Smooth muscle cell (in vitro differentiated cells): ENCODE results near the gene AQP4. TPM values are rescaled to one million over a fixed set of nuclear protein-coding genes. Genes with fewer than 3 reads are reported as not detected.

Experiments used
- DNase-seq: peaks from one replicate; lab custom pipeline; 2025; ENCODE audit not compliant: unreplicated experiment; lab: John Stamatoyannopoulos, UW
- H2AFZ ChIP-seq: fragments of 200-600 bp; sonication (generic); 2 replicates; pipeline ENCODE4 v1.6.0; 2016; ENCODE audit warnings: antibody characterized with exemption, low read depth, mild to moderate bottlenecking
- H3F3A ChIP-seq: fragments of 200-600 bp; sonication (generic); 2 replicates; pipeline ENCODE4 v1.6.0; 2017; ENCODE audit warnings: antibody characterized with exemption, low read depth
- H3K27ac ChIP-seq: fragments of 200-600 bp; sonication (generic); 2 replicates; pipeline ENCODE4 v1.5.1; 2016; ENCODE audit warnings: low read depth, mild to moderate bottlenecking
- H3K27me3 ChIP-seq: fragments of 200-600 bp; sonication (generic); 2 replicates; pipeline ENCODE4 v1.6.1; 2016; ENCODE audit warnings: low read depth, mild to moderate bottlenecking
- H3K36me3 ChIP-seq: fragments of 200-600 bp; sonication (generic); 2 replicates; pipeline ENCODE4 v1.5.1; 2016; ENCODE audit warnings: low read depth
- H3K4me1 ChIP-seq: fragments of 200-600 bp; sonication (generic); 2 replicates; pipeline ENCODE4 v1.5.1; 2016; ENCODE audit warnings: low read depth
- H3K4me2 ChIP-seq: fragments of 200-600 bp; sonication (generic); 2 replicates; pipeline ENCODE4 v1.6.0; 2016; ENCODE audit warnings: mild to moderate bottlenecking
- H3K4me3 ChIP-seq: fragments of 200-600 bp; sonication (generic); 2 replicates; pipeline ENCODE4 v1.5.1; 2016; ENCODE audit warnings: mild to moderate bottlenecking
- H3K79me2 ChIP-seq: fragments of 200-600 bp; sonication (generic); 2 replicates; pipeline ENCODE4 v1.6.0; 2016; ENCODE audit warnings: low read depth, mild to moderate bottlenecking
- H3K9ac ChIP-seq: fragments of 200-600 bp; sonication (generic); 2 replicates; pipeline ENCODE4 v1.6.0; 2016; ENCODE audit warnings: low read depth
- H3K9me3 ChIP-seq: fragments of 200-600 bp; sonication (generic); replicated peaks from 2 replicates; pipeline ENCODE4 v1.5.1; 2016; ENCODE audit warnings: low read depth
- H4K20me1 ChIP-seq: fragments of 200-600 bp; sonication (generic); 2 replicates; pipeline ENCODE4 v1.6.0; 2016; ENCODE audit warnings: low read depth
- CTCF ChIP-seq: fragments of 200-600 bp; sonication (generic); IDR thresholded peaks from 2 replicates; pipeline ENCODE4 v1.5.1; 2017; ENCODE audit warnings: borderline replicate concordance, mild to moderate bottlenecking, antibody characterized with exemption; ENCODE audit not compliant: insufficient read depth, poor library complexity, severe bottlenecking
- WGBS: methylation state at CpG from one replicate; pipeline ENCODE4 v1.1.7; 2016; ENCODE audit warnings: low lambda C conversion rate; 5-methylcytosine and 5-hydroxymethylcytosine counted together
- polyA plus RNA-seq: library from polyadenylated mRNA; unstranded; fragments of >200 nt; fragmentation: Nextera tagmentation; extraction: Ambion mirVana; gene quantifications from 2 replicates; pipeline ENCODE4 v1.2.1, GENCODE V29; 2016
- total RNA-seq: library from RNA; depleted of rRNA; stranded (reverse); fragments of >200 nt; gene quantifications from 2 replicates; pipeline ENCODE4 v1.2.3, GENCODE V29; 2014

Gene AQP4
- total and polyA plus RNA-seq, 2 experiments from 2014 or later = not detected

DNA sequence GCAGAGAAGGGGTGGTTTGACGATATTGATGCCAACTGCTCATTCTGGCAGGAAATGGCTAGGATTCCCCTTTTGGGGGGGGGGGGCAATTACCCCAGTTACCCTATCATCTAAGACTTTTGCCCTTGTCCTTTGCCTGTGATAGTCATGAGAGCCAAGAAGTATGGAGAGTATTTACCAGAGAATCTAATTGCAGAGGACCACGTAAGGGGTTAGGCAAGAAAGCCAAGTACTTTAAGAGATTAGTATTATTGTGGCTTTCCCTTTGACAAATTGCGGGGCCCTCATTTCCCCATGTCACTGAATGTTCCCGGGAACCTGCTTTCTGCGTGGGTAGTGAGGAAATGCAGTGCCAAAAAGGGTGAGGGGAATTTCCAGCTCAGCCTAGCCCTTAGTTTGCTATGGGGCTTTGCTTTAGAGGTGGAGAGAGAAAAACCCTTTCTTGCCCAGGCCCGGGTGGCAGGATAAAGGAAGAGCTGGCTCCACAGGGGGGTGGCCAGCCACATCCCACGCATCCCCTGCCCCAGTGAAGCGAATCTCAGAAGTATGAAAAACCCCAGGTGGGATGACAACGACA, 1.5 kb downstream of the AQP4 start:
- no peaks in the 10 kb centered on the region for H3K79me2 ChIP-seq
- DNase-seq = no peak
- H3F3A ChIP-seq = no peaks in the 10 kb centered on the region
- no peak overlapping the region for H2AFZ ChIP-seq
- H3K9ac ChIP-seq = no peak overlapping the region
- WGBS = 58% methylated on average over 9 of the region's 9 CpGs
- peaks cover 4% of the 10 kb centered on the region for H3K4me1 ChIP-seq
- no peak for TF ChIP-seq CTCF
- no peaks in the 10 kb centered on the region for H3K9me3 ChIP-seq
- H3K27me3 ChIP-seq = peaks cover 24% of the 10 kb centered on the region
- H3K36me3 ChIP-seq = no peaks in the 10 kb centered on the region
- H3K27ac ChIP-seq = no peak overlapping the region
- peak overlapping the region; percentile 89 for H3K4me2 ChIP-seq
- no peaks in the 10 kb centered on the region for H4K20me1 ChIP-seq
- H3K4me3 ChIP-seq = no peak overlapping the region

GRCh38 chr18:26863122-26863879, 2.2 kb downstream of the AQP4 start:
- peak overlapping the region; percentile 89 for H3K4me2 ChIP-seq
- peak; percentile 2 for DNase-seq
- peak overlapping the region; percentile 67 for H2AFZ ChIP-seq
- H3K79me2 ChIP-seq = no peaks in the 10 kb centered on the region
- H3K27ac ChIP-seq = no peak overlapping the region
- no peak overlapping the region for H3K9ac ChIP-seq
- peaks cover 24% of the 10 kb centered on the region for H3K27me3 ChIP-seq
- H3K4me3 ChIP-seq = peak overlapping the region; percentile 46
- H3K9me3 ChIP-seq = no peaks in the 10 kb centered on the region
- TF ChIP-seq CTCF = no peak
- H3K4me1 ChIP-seq = peaks cover 4% of the 10 kb centered on the region
- H3K36me3 ChIP-seq = no peaks in the 10 kb centered on the region
- 7% methylated on average over 38 of the region's 40 CpGs for WGBS
- no peaks in the 10 kb centered on the region for H4K20me1 ChIP-seq
- no peaks in the 10 kb centered on the region for H3F3A ChIP-seq

DNA sequence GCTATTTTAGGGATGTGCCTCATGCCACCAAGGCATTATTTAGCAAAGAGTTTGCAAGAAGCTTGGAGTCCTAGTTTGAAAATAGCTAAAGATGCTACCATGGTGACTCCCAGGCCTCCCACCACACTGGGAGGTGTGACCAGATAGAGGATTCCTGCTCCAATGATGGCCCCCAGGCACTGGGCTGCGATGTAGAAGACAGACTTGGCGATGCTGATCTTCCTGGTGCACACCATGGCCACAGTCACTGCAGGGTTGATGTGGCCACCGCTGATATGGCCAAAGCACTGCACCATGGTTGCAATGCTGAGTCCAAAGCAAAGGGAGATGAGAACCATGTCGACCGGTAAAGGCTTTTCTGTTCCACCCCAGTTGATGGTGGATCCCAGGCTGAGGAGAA, 3.4 kb downstream of the AQP4 start:
- Histone ChIP-seq H3F3A (no peaks in the 10 kb centered on the region), H3K9ac (no peak overlapping the region), H3K79me2 (no peaks in the 10 kb centered on the region), H3K4me1 (peaks cover 4% of the 10 kb centered on the region), H3K27me3 (peaks cover 24% of the 10 kb centered on the region), H3K36me3 (no peaks in the 10 kb centered on the region), H2AFZ (no peak overlapping the region), H3K9me3 (no peaks in the 10 kb centered on the region), H3K4me3 (no peak overlapping the region), H3K4me2 (no peak overlapping the region), H4K20me1 (no peaks in the 10 kb centered on the region), H3K27ac (no peak overlapping the region)
- TF ChIP-seq CTCF = no peak
- 91% methylated on average over 5 of the region's 5 CpGs for WGBS
- no peak for DNase-seq
